COLO829 (cell line): ENCODE results near the gene LPAR1.

Experiments
- DNase-seq: peaks from one replicate; pipeline ENCODE4 v3.0.0; 2012; ENCODE audit warnings: low spot score

Gene LPAR1

GRCh38 chr9:110952540-110952859 is 85.8 kb downstream of the LPAR1 start:
- DNase-seq = no peak

GRCh38 chr9:110951805-110952539 is 86.3 kb downstream of the LPAR1 start:
- no peak for DNase-seq

GRCh38 chr9:110950041-110950645 is 88.1 kb downstream of the LPAR1 start:
- no peak for DNase-seq

- no peak for DNase-seq
These were observed 89.2 kb downstream of the LPAR1 start for GRCh38 chr9:110949081-110949480.

GRCh38 chr9:110947491-110948044 is 90.7 kb downstream of the LPAR1 start:
- no peak for DNase-seq

GRCh38 chr9:110942522-110942921 is 95.7 kb downstream of the LPAR1 start:
- DNase-seq = peak; percentile 8

- DNase-seq = no peak
These were observed 97.2 kb downstream of the LPAR1 start for GRCh38 chr9:110940951-110941557.

GRCh38 chr9:110939573-110939972 is 98.7 kb downstream of the LPAR1 start:
- no peak for DNase-seq

GRCh38 chr9:110939047-110939446 is 99.2 kb downstream of the LPAR1 start:
- DNase-seq = no peak

- DNase-seq = no peak
These were observed 100.0 kb downstream of the LPAR1 start for GRCh38 chr9:110938242-110938641.

- DNase-seq = no peak
These were observed 101.4 kb downstream of the LPAR1 start for GRCh38 chr9:110936719-110937452.

GRCh38 chr9:110936237-110936636 is 102.0 kb downstream of the LPAR1 start:
- no peak for DNase-seq

- no peak for DNase-seq
These were observed 102.4 kb downstream of the LPAR1 start for GRCh38 chr9:110935829-110936228.

GRCh38 chr9:110933350-110934001 is 104.8 kb downstream of the LPAR1 start:
- DNase-seq = no peak

GRCh38 chr9:110932863-110933262 is 105.4 kb downstream of the LPAR1 start:
- no peak for DNase-seq

- no peak for DNase-seq
These were observed 109.7 kb downstream of the LPAR1 start for GRCh38 chr9:110928599-110928998.

- no peak for DNase-seq
These were observed 111.3 kb downstream of the LPAR1 start for GRCh38 chr9:110926828-110927487.

GRCh38 chr9:110923601-110924000 is 114.7 kb downstream of the LPAR1 start:
- DNase-seq = no peak

- no peak for DNase-seq
These were observed 116.1 kb downstream of the LPAR1 start for GRCh38 chr9:110922145-110922544.

GRCh38 chr9:110921705-110922104 is 116.6 kb downstream of the LPAR1 start:
- DNase-seq = no peak

- no peak for DNase-seq
These were observed 118.7 kb downstream of the LPAR1 start for GRCh38 chr9:110919609-110920008.

GRCh38 chr9:110919050-110919435 is 119.2 kb downstream of the LPAR1 start:
- no peak for DNase-seq
